Esophagus muscularis mucosa (tissue), 4 donors: ENCODE measurements around the gene KCTD1.

Experiments used
- CTCF ChIP-seq, 3 experiments: fragments of 200-600 bp in 2 of 3; fragments of 450-650 bp in 1 of 3; sonication (generic) in 2 of 3; IDR thresholded peaks; one replicate each; pipeline ENCODE4 v1.5.1; 2017 to 2019; ENCODE audit warnings: antibody characterized with exemption in 3 of 3, mild to moderate bottlenecking in 2 of 3, moderate library complexity in 1 of 3
- EP300 ChIP-seq: sonication (generic); formaldehyde crosslinking; IDR thresholded peaks from one replicate; pipeline ENCODE4 v1.6.1; 2017; ENCODE audit warnings: antibody characterized with exemption
- POLR2A ChIP-seq: fragments of 450-650 bp; IDR thresholded peaks from one replicate; pipeline ENCODE4 v1.6.1; 2017; ENCODE audit warnings: antibody characterized with exemption, moderate library complexity, mild to moderate bottlenecking, low read depth
- POLR2AphosphoS5 ChIP-seq, 2 donors: sonication (generic); formaldehyde crosslinking; IDR thresholded peaks; one replicate each; pipeline ENCODE4 v1.6.1; 2017; ENCODE audit warnings: antibody characterized with exemption in 2 of 2

GRCh38 chr18:26436176-26437051 is 111.9 kb downstream of the KCTD1 start:
- TF ChIP-seq CTCF (IDR thresholded peaks at IDR 0.05) (no peak), POLR2A (no peak), EP300 (no peak), POLR2AphosphoS5 (IDR thresholded peaks at IDR 0.05) (no peak)
